ENCODE data around the gene NUDC.

NUDC gene

GRCh38 chr1:26907071-26907917 lies 14.2 kb upstream of the NUDC start:
- Histone ChIP-seq H3K27me3 (ENCODE audit: insufficient read depth, low read length, poor library complexity) (no peaks in the 10 kb centered on the region), H4K5ac (ENCODE audit: low read length) (no peak overlapping the region), H3K79me2 (ENCODE audit: control insufficient read depth, insufficient read depth, low read length) (no peaks in the 10 kb centered on the region), H2BK120ac (ENCODE audit: low read depth, low read length) (no peak overlapping the region), H3K18ac (ENCODE audit: low read length) (no peak overlapping the region), H3K4me1 (ENCODE audit: control insufficient read depth, low read depth, low read length) (no peaks in the 10 kb centered on the region), H3K4me2 (ENCODE audit: low read length) (no peak overlapping the region), H3K27ac (ENCODE audit: low read depth, low read length) (no peak overlapping the region), H2AK5ac (ENCODE audit: low read length) (no peak overlapping the region), H2BK5ac (ENCODE audit: low read length) (no peak overlapping the region), H3K79me1 (ENCODE audit: low read length) (no peaks in the 10 kb centered on the region), H3K9ac (ENCODE audit: low read length) (no peak overlapping the region), H2BK15ac (replicated peaks; ENCODE audit: low read depth) (no peak overlapping the region), H3K23ac (ENCODE audit: low read length) (no peak overlapping the region), H3K4ac (ENCODE audit: low read depth, low read length) (no peak overlapping the region), H3K4me3 (ENCODE audit: low read length) (no peak overlapping the region), H3K56ac (ENCODE audit: low read length) (no peak overlapping the region), H3K36me3 (ENCODE audit: control insufficient read depth, insufficient read depth, low read length) (no peaks in the 10 kb centered on the region), H4K8ac (ENCODE audit: low read depth, low read length) (no peak overlapping the region)
- DNase-seq = peak; percentile 24
- WGBS (ENCODE audit: extremely low coverage, insufficient coverage, low lambda C conversion rate) = no CpG with 5 or more reads among the region's 6 CpGs

- Histone ChIP-seq H3K4me1 (ENCODE audit: control insufficient read depth, low read depth, low read length) (no peaks in the 10 kb centered on the region), H4K5ac (ENCODE audit: low read length) (no peak overlapping the region), H2AK5ac (ENCODE audit: low read length) (no peak overlapping the region), H3K27me3 (ENCODE audit: insufficient read depth, low read length, poor library complexity) (no peaks in the 10 kb centered on the region), H3K23ac (ENCODE audit: low read length) (no peak overlapping the region), H2BK15ac (replicated peaks; ENCODE audit: low read depth) (no peak overlapping the region), H3K4me2 (ENCODE audit: low read length) (no peak overlapping the region), H3K27ac (ENCODE audit: low read depth, low read length) (no peak overlapping the region), H3K9ac (ENCODE audit: low read length) (no peak overlapping the region), H3K4ac (ENCODE audit: low read depth, low read length) (no peak overlapping the region), H3K36me3 (ENCODE audit: control insufficient read depth, insufficient read depth, low read length) (no peaks in the 10 kb centered on the region), H3K4me3 (ENCODE audit: low read length) (no peak overlapping the region), H4K8ac (ENCODE audit: low read depth, low read length) (no peak overlapping the region), H3K79me2 (ENCODE audit: control insufficient read depth, insufficient read depth, low read length) (no peaks in the 10 kb centered on the region), H3K56ac (ENCODE audit: low read length) (no peak overlapping the region), H2BK120ac (ENCODE audit: low read depth, low read length) (no peak overlapping the region), H3K79me1 (ENCODE audit: low read length) (no peaks in the 10 kb centered on the region), H3K18ac (ENCODE audit: low read length) (no peak overlapping the region), H2BK5ac (ENCODE audit: low read length) (no peak overlapping the region)
- no peak for DNase-seq
- no CpG with 5 or more reads among the region's 3 CpGs for WGBS (ENCODE audit: extremely low coverage, insufficient coverage, low lambda C conversion rate)
These were observed 11.6 kb upstream of the NUDC start for GRCh38 chr1:26909951-26910342.

DNA sequence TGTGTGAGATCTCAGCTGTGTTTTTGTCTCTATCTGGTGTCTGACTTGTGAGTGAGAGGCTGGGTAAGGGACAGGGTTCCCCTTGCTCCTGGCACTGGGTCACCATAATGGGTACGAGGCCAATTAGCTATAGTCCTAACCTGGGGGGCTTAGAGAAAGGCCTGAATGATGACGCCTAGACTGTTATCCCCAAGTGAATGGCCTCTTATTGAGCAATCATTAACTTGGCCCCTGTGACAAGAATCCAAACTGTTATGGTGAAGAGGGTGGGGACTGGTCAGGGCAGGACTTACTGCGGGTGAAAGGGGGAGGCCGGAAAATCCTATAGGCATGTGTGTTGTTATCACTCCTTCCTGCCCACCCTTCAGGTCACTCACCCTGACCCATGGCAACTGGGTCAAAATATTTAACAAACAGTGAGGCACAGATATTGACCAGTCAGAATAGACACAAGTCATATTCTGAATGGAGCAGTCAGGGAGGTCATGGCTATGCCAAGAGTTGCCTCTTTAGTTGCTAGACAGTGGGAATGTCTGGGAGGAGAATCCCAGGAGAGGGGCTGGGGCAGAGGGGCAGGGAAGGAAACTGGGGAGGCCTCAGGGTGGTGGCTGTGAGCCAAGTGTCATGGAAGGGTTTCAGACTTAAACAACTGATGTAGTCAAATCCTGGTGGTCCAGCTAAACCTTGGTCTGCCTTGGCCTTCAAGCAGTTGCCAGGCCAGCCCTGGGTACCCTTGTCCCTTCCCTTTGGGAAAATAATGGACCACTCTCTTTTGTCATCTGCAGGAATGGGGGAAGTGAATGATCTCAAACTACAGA lies 11.0 kb upstream of the NUDC start:
- no peak overlapping the region for H2BK15ac ChIP-seq (replicated peaks; ENCODE audit: low read depth)
- no peaks in the 10 kb centered on the region for H3K79me2 ChIP-seq (ENCODE audit: control insufficient read depth, insufficient read depth, low read length)
- H2AK5ac ChIP-seq (ENCODE audit: low read length) = no peak overlapping the region

DNA sequence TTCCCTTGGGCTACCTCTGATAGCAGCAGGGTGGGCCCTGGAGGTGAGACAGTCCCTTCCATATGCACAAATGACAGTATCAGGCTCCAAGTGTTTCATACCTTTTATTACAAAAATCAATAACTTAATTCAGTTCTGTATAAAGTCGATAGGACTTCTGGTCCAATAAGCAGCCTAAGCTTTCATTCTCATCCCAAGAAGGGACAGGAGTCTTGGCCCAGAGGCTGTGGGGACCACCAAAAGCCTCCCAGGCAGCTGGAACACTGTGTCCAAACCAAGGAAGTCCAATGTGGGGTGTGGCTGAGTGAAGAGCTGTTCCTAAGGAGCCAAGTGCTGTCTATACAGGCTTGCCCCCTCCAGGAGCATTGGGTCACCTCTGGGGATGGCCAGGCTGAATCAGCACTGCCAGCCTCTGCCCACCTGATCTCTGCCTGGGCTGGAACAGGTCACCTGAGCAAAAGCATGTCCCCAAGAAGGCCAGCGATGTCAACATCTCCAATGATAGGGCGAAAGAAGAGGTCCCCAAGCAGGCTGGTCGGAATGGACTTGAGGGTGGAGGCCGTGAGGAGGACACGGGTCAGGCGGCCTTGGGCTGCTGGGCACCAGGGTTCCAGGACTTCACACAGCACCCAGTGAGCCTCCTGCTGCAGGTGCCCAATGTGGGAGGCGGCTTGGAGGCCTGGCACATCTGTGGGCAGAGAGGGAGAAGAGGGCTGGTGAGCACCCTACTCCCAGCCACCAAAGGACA lies 10.0 kb upstream of the NUDC start:
- no CpG with 5 or more reads among the region's 8 CpGs for WGBS (ENCODE audit: extremely low coverage, insufficient coverage, low lambda C conversion rate)
- no peaks in the 10 kb centered on the region for H3K27me3 ChIP-seq (ENCODE audit: insufficient read depth, low read length, poor library complexity)
- no peak overlapping the region for H3K4ac ChIP-seq (ENCODE audit: low read depth, low read length)
- H3K18ac ChIP-seq (ENCODE audit: low read length) = no peak overlapping the region
- H3K23ac ChIP-seq (ENCODE audit: low read length) = no peak overlapping the region
- H4K8ac ChIP-seq (ENCODE audit: low read depth, low read length) = no peak overlapping the region
- no peak overlapping the region for H3K4me3 ChIP-seq (ENCODE audit: low read length)
- H2BK120ac ChIP-seq (ENCODE audit: low read depth, low read length) = no peak overlapping the region
- no peaks in the 10 kb centered on the region for H3K36me3 ChIP-seq (ENCODE audit: control insufficient read depth, insufficient read depth, low read length)
- H3K79me1 ChIP-seq (ENCODE audit: low read length) = no peaks in the 10 kb centered on the region
- H2BK5ac ChIP-seq (ENCODE audit: low read length) = no peak overlapping the region
- no peaks in the 10 kb centered on the region for H3K79me2 ChIP-seq (ENCODE audit: control insufficient read depth, insufficient read depth, low read length)
- H3K4me1 ChIP-seq (ENCODE audit: control insufficient read depth, low read depth, low read length) = no peaks in the 10 kb centered on the region
- no peak overlapping the region for H4K5ac ChIP-seq (ENCODE audit: low read length)
- no peak for DNase-seq
- no peak overlapping the region for H3K9ac ChIP-seq (ENCODE audit: low read length)
- H3K4me2 ChIP-seq (ENCODE audit: low read length) = no peak overlapping the region
- no peak overlapping the region for H3K56ac ChIP-seq (ENCODE audit: low read length)
- H3K27ac ChIP-seq (ENCODE audit: low read depth, low read length) = no peak overlapping the region
- H2AK5ac ChIP-seq (ENCODE audit: low read length) = no peak overlapping the region
- no peak overlapping the region for H2BK15ac ChIP-seq (replicated peaks; ENCODE audit: low read depth)

More for the DNA sequence above, 11.0 kb upstream of the NUDC start:
- H3K79me1 ChIP-seq (ENCODE audit: low read length) = no peaks in the 10 kb centered on the region
- no CpG with 5 or more reads among the region's 4 CpGs for WGBS (ENCODE audit: extremely low coverage, insufficient coverage, low lambda C conversion rate)
- no peak overlapping the region for H3K27ac ChIP-seq (ENCODE audit: low read depth, low read length)
- H4K5ac ChIP-seq (ENCODE audit: low read length) = no peak overlapping the region
- no peak overlapping the region for H3K9ac ChIP-seq (ENCODE audit: low read length)
- H3K56ac ChIP-seq (ENCODE audit: low read length) = no peak overlapping the region
- H3K23ac ChIP-seq (ENCODE audit: low read length) = no peak overlapping the region
- H2BK120ac ChIP-seq (ENCODE audit: low read depth, low read length) = no peak overlapping the region
- no peak overlapping the region for H3K4ac ChIP-seq (ENCODE audit: low read depth, low read length)
- no peaks in the 10 kb centered on the region for H3K27me3 ChIP-seq (ENCODE audit: insufficient read depth, low read length, poor library complexity)
- DNase-seq = no peak
- no peaks in the 10 kb centered on the region for H3K36me3 ChIP-seq (ENCODE audit: control insufficient read depth, insufficient read depth, low read length)
- no peak overlapping the region for H3K4me2 ChIP-seq (ENCODE audit: low read length)
- H4K8ac ChIP-seq (ENCODE audit: low read depth, low read length) = no peak overlapping the region
- H3K4me1 ChIP-seq (ENCODE audit: control insufficient read depth, low read depth, low read length) = no peaks in the 10 kb centered on the region
- H3K18ac ChIP-seq (ENCODE audit: low read length) = no peak overlapping the region
- H2BK5ac ChIP-seq (ENCODE audit: low read length) = no peak overlapping the region
- H3K4me3 ChIP-seq (ENCODE audit: low read length) = no peak overlapping the region

- no peaks in the 10 kb centered on the region for H3K79me1 ChIP-seq (ENCODE audit: low read length)
- H3K56ac ChIP-seq (ENCODE audit: low read length) = no peak overlapping the region
- no peak overlapping the region for H2BK15ac ChIP-seq (replicated peaks; ENCODE audit: low read depth)
- H3K4me1 ChIP-seq (ENCODE audit: control insufficient read depth, low read depth, low read length) = no peaks in the 10 kb centered on the region
- no peak overlapping the region for H3K18ac ChIP-seq (ENCODE audit: low read length)
- no peak overlapping the region for H3K23ac ChIP-seq (ENCODE audit: low read length)
- H3K27me3 ChIP-seq (ENCODE audit: insufficient read depth, low read length, poor library complexity) = no peaks in the 10 kb centered on the region
- H3K4ac ChIP-seq (ENCODE audit: low read depth, low read length) = no peak overlapping the region
- no peak overlapping the region for H4K5ac ChIP-seq (ENCODE audit: low read length)
- H3K4me3 ChIP-seq (ENCODE audit: low read length) = no peak overlapping the region
- H2AK5ac ChIP-seq (ENCODE audit: low read length) = no peak overlapping the region
- H3K4me2 ChIP-seq (ENCODE audit: low read length) = no peak overlapping the region
- no peaks in the 10 kb centered on the region for H3K79me2 ChIP-seq (ENCODE audit: control insufficient read depth, insufficient read depth, low read length)
- H3K27ac ChIP-seq (ENCODE audit: low read depth, low read length) = no peak overlapping the region
- no peak for DNase-seq
- H3K9ac ChIP-seq (ENCODE audit: low read length) = no peak overlapping the region
- H2BK120ac ChIP-seq (ENCODE audit: low read depth, low read length) = no peak overlapping the region
- H4K8ac ChIP-seq (ENCODE audit: low read depth, low read length) = no peak overlapping the region
- no peaks in the 10 kb centered on the region for H3K36me3 ChIP-seq (ENCODE audit: control insufficient read depth, insufficient read depth, low read length)
- no CpG with 5 or more reads among the region's 2 CpGs for WGBS (ENCODE audit: extremely low coverage, insufficient coverage, low lambda C conversion rate)
- no peak overlapping the region for H2BK5ac ChIP-seq (ENCODE audit: low read length)
These were observed 9.4 kb upstream of the NUDC start for GRCh38 chr1:26912147-26912490.
